WTC11 (cell line): ENCODE results near the gene MKX. TPM values are rescaled to one million over a fixed set of nuclear protein-coding genes. Genes with fewer than 3 reads are reported as not detected.

ENCODE experiments used
- ATAC-seq: fragments of 200-7000 bp; cut with Tn5 transposase; 2 replicates; pipeline ENCODE4 v1.10.0; 2021; ENCODE audit warnings: mild to moderate bottlenecking, moderate library complexity
- CTCF ChIA-PET: fragments of 300-600 bp; sonication (Branson Sonifier 250); formaldehyde crosslinking; loops from one replicate; lab custom pipeline; 2021; ENCODE audit warnings: antibody characterized with exemption; lab: Charles Lee
- POLR2A ChIA-PET: fragments of 350-600 bp; sonication (Branson Sonifier 250); formaldehyde crosslinking; loops from one replicate; lab custom pipeline; 2021; ENCODE audit warnings: antibody characterized with exemption; lab: Charles Lee
- DNase-seq: peaks from one replicate; pipeline ENCODE4 v3.0.0; 2021; ENCODE audit warnings: low spot score
- H3K27ac Mint-ChIP-seq: 2 replicates; pipeline ENCODE4 v1.8.0; 2021; ENCODE audit warnings: mixed read lengths
- H3K27me3 Mint-ChIP-seq: 2 replicates; pipeline ENCODE4 v1.8.0; 2021; ENCODE audit warnings: low read depth, mild to moderate bottlenecking, moderate library complexity, mixed read lengths
- H3K36me3 Mint-ChIP-seq: 2 replicates; pipeline ENCODE4 v1.8.0; 2021; ENCODE audit warnings: mixed read lengths
- H3K4me1 Mint-ChIP-seq: 2 replicates; pipeline ENCODE4 v1.8.0; 2022; ENCODE audit warnings: mixed read lengths
- H3K4me3 Mint-ChIP-seq: 2 replicates; pipeline ENCODE4 v1.8.0; 2021; ENCODE audit warnings: mild to moderate bottlenecking, moderate library complexity, mixed read lengths
- H3K9me3 Mint-ChIP-seq: 2 replicates; pipeline ENCODE4 v1.8.0; 2021; ENCODE audit warnings: mixed read lengths
- EMX1 ChIP-seq: fragments of 250-450 bp; sonication (Bioruptor Pico); IDR thresholded peaks from 2 replicates; pipeline ENCODE4 v1.8.0; 2021; ENCODE audit warnings: mild to moderate bottlenecking
- GABPB1 ChIP-seq: sonication (generic); formaldehyde crosslinking; IDR thresholded peaks from 2 replicates; pipeline ENCODE4 v1.8.1; 2023; ENCODE audit warnings: mild to moderate bottlenecking, missing genetic modification reagents
- GRHL2 ChIP-seq: fragments of 250-450 bp; sonication (Bioruptor Pico); IDR thresholded peaks from 2 replicates; pipeline ENCODE4 v1.8.0; 2022; ENCODE audit warnings: mild to moderate bottlenecking, moderate library complexity; ENCODE audit not compliant: insufficient replicate concordance, severe bottlenecking
- HMGXB4 ChIP-seq: sonication (generic); formaldehyde crosslinking; IDR thresholded peaks from 2 replicates; pipeline ENCODE4 v1.8.1; 2023; ENCODE audit warnings: mild to moderate bottlenecking, moderate library complexity, missing genetic modification reagents
- MYBL2 ChIP-seq: sonication (generic); formaldehyde crosslinking; IDR thresholded peaks from 2 replicates; pipeline ENCODE4 v1.8.1; 2023; ENCODE audit warnings: mild to moderate bottlenecking, moderate library complexity, missing genetic modification reagents
- NFATC4 ChIP-seq: fragments of 250-450 bp; sonication (Bioruptor Pico); IDR thresholded peaks from 2 replicates; pipeline ENCODE4 v1.9.0; 2021; ENCODE audit warnings: mild to moderate bottlenecking
- NFE2L1 ChIP-seq: sonication (generic); formaldehyde crosslinking; IDR thresholded peaks from 2 replicates; pipeline ENCODE4 v1.8.1; 2023; ENCODE audit warnings: missing genetic modification reagents
- NR1H2 ChIP-seq: sonication (generic); formaldehyde crosslinking; IDR thresholded peaks from 2 replicates; pipeline ENCODE4 v1.9.0; 2021; ENCODE audit warnings: mild to moderate bottlenecking, moderate library complexity, missing genetic modification reagents
- PRRX2 ChIP-seq: fragments of 250-450 bp; sonication (Bioruptor Pico); IDR thresholded peaks from 2 replicates; pipeline ENCODE4 v1.8.0; 2021; ENCODE audit warnings: mild to moderate bottlenecking
- RELA ChIP-seq: sonication (generic); formaldehyde crosslinking; IDR thresholded peaks from 2 replicates; pipeline ENCODE4 v1.8.1; 2022; ENCODE audit warnings: missing genetic modification reagents, mild to moderate bottlenecking, borderline replicate concordance
- RORB ChIP-seq: fragments of 250-450 bp; sonication (Bioruptor Pico); IDR thresholded peaks from 2 replicates; pipeline ENCODE4 v1.9.0; 2021; ENCODE audit warnings: mild to moderate bottlenecking
- SP1 ChIP-seq: sonication (generic); formaldehyde crosslinking; conservative IDR thresholded peaks from 2 replicates; pipeline ENCODE4 v1.8.1; 2022; ENCODE audit warnings: missing genetic modification reagents
- ZNF121 ChIP-seq: sonication (generic); formaldehyde crosslinking; IDR thresholded peaks from 2 replicates; pipeline ENCODE4 v1.8.0; 2023; ENCODE audit warnings: missing genetic modification reagents
- ZNF138 ChIP-seq: sonication (generic); formaldehyde crosslinking; conservative IDR thresholded peaks from 2 replicates; pipeline ENCODE4 v1.8.1; 2022; ENCODE audit warnings: mild to moderate bottlenecking, moderate library complexity, missing genetic modification reagents
- ZNF671 ChIP-seq: fragments of 250-450 bp; sonication (Bioruptor Pico); IDR thresholded peaks from 2 replicates; pipeline ENCODE4 v1.8.0; 2021; ENCODE audit warnings: mild to moderate bottlenecking
- total RNA-seq: library from RNA; stranded (reverse); gene quantifications from 3 replicates; pipeline ENCODE4 v1.2.3, GENCODE V29; 2021
- TF ChIP-seq, protein P1 (sequence below): sonication (generic); formaldehyde crosslinking; IDR thresholded peaks from 2 replicates; pipeline ENCODE4 v1.8.1; 2022; ENCODE audit warnings: mild to moderate bottlenecking, moderate library complexity, missing genetic modification reagents
- TF ChIP-seq, protein P2 (sequence below): fragments of 250-450 bp; sonication (Bioruptor Pico); conservative IDR thresholded peaks from 2 replicates; pipeline ENCODE4 v1.9.0; 2021; ENCODE audit warnings: mild to moderate bottlenecking
- TF ChIP-seq, protein P3 (sequence below): sonication (generic); formaldehyde crosslinking; conservative IDR thresholded peaks from 2 replicates; pipeline ENCODE4 v1.8.1; 2022; ENCODE audit warnings: mild to moderate bottlenecking, missing genetic modification reagents
- TF ChIP-seq, protein P4 (sequence below): sonication (generic); formaldehyde crosslinking; IDR thresholded peaks from 2 replicates; pipeline ENCODE4 v1.8.0; 2022; ENCODE audit warnings: mild to moderate bottlenecking, missing genetic modification reagents

MKX gene
- total RNA-seq, 1 experiment from 2014 or later = 1.2 TPM

GRCh38 chr10:27719052-27719451 lies 26.6 kb downstream of the MKX start (continued):
- TF ChIP-seq RORB (CRISPR knock-in tag) = no peak
- TF ChIP-seq, all 79 proteins: peak for 0

DNA sequence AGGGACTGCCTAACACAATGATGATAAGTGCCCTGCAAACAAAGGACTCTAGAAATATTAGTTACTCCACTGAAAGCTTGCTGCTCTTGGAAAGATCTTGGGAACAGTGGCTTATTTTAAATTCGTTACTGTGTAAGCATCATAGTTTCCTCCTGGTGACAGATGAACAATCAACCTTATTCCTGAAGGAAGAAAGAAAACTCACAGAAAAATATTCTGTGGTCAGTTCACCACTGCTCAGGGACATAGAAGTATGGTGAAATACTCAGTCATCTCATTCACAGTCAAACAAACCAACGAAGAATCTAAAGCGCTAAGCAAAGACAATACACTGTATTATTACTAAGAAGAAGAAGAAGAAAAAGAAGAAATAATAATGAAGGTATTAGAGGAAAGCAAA lies 27.8 kb downstream of the MKX start:
- CTCF ChIA-PET = no interaction called here
- Mint-ChIP-seq H3K4me3 (no peak overlapping the region), H3K27me3 (no peaks in the 10 kb centered on the region), H3K9me3 (no peaks in the 10 kb centered on the region), H3K4me1 (no peaks in the 10 kb centered on the region)
- ATAC-seq = no peak
- POLR2A ChIA-PET = no interaction called here
- TF ChIP-seq, protein P1, sequence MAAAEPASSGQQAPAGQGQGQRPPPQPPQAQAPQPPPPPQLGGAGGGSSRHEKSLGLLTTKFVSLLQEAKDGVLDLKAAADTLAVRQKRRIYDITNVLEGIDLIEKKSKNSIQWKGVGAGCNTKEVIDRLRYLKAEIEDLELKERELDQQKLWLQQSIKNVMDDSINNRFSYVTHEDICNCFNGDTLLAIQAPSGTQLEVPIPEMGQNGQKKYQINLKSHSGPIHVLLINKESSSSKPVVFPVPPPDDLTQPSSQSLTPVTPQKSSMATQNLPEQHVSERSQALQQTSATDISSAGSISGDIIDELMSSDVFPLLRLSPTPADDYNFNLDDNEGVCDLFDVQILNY (CRISPR knock-in tag) = no peak
- no peak for TF ChIP-seq NFATC4
- no peak for TF ChIP-seq PRRX2 (CRISPR knock-in tag)
- TF ChIP-seq ZNF138 (CRISPR knock-in tag) = no peak
- TF ChIP-seq, protein P2, sequence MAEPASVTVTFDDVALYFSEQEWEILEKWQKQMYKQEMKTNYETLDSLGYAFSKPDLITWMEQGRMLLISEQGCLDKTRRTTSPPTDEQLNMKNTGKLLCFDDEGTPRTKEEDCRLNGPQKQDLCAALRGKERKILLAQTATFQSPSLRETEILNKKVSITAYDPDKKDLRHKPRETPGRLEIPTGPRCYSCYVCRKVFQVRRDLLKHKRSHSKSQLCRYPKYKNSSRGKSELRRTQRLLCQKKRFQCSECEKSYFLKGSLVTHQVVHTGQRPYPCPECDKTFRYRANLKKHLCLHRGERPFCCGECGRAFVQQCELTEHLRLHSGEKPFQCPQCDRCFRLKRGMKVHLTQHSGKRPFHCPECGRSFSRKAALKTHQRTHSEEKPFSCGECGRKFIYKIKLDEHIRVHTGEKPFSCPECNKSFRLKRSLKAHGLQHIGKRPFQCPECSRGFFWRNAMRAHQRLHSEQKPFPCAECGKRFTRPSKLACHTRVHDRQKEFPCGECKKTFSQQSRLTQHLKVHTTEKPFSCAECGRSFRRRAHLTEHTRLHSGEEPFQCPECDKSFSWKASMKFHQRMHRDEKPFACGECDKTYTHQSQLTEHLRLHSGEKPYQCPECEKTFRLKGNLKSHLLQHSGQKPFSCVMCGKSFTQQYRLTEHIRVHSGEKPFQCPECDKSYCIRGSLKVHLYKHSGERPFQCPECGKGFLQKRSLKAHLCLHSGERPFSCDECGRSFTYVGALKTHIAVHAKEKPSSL (CRISPR knock-in tag) = no peak
- TF ChIP-seq, protein P3, sequence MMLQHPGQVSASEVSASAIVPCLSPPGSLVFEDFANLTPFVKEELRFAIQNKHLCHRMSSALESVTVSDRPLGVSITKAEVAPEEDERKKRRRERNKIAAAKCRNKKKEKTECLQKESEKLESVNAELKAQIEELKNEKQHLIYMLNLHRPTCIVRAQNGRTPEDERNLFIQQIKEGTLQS = no peak
- TF ChIP-seq, protein P4, sequence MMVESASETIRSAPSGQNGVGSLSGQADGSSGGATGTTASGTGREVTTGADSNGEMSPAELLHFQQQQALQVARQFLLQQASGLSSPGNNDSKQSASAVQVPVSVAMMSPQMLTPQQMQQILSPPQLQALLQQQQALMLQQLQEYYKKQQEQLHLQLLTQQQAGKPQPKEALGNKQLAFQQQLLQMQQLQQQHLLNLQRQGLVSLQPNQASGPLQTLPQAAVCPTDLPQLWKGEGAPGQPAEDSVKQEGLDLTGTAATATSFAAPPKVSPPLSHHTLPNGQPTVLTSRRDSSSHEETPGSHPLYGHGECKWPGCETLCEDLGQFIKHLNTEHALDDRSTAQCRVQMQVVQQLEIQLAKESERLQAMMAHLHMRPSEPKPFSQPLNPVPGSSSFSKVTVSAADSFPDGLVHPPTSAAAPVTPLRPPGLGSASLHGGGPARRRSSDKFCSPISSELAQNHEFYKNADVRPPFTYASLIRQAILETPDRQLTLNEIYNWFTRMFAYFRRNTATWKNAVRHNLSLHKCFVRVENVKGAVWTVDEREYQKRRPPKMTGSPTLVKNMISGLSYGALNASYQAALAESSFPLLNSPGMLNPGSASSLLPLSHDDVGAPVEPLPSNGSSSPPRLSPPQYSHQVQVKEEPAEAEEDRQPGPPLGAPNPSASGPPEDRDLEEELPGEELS (CRISPR knock-in tag) = no peak
- TF ChIP-seq RORB (CRISPR knock-in tag) = no peak
- no peak for TF ChIP-seq MYBL2 (CRISPR knock-in tag)
- no peak for TF ChIP-seq EMX1 (CRISPR knock-in tag)
- TF ChIP-seq GABPB1 (CRISPR knock-in tag) = no peak
- no peak for TF ChIP-seq NR1H2
- TF ChIP-seq SP1 (CRISPR knock-in tag) = no peak
- TF ChIP-seq HMGXB4 (CRISPR knock-in tag) = no peak
- no peak for TF ChIP-seq NFE2L1
- no peak for TF ChIP-seq RELA (CRISPR knock-in tag)
- TF ChIP-seq, all 79 proteins: peak for 0
- Mint-ChIP-seq H3K36me3 (no peaks in the 10 kb centered on the region), H3K27ac (no peak overlapping the region)
- DNase-seq = no peak

GRCh38 chr10:27717224-27717623 lies 28.4 kb downstream of the MKX start:
- no peak overlapping the region for H3K27ac Mint-ChIP-seq
- H3K4me1 Mint-ChIP-seq = no peaks in the 10 kb centered on the region
- POLR2A ChIA-PET = no interaction called here
- H3K36me3 Mint-ChIP-seq = no peaks in the 10 kb centered on the region
- no peak for DNase-seq
- CTCF ChIA-PET = no interaction called here
- ATAC-seq = no peak
- H3K4me3 Mint-ChIP-seq = no peak overlapping the region
- no peaks in the 10 kb centered on the region for H3K9me3 Mint-ChIP-seq
- TF ChIP-seq ZNF671 (CRISPR knock-in tag) (no peak), GRHL2 (CRISPR knock-in tag) (no peak), ZNF121 (no peak)
- TF ChIP-seq, protein P2 (CRISPR knock-in tag) = no peak
- no peaks in the 10 kb centered on the region for H3K27me3 Mint-ChIP-seq
